GM18517 (cell line): ENCODE results near the gene CCL27.
A peak's percentile ranks its signal among the peaks of the same experiment; 100 is the strongest.

Experiments
- ATAC-seq: cut with Tn5 transposase; IDR thresholded peaks from one replicate; pipeline ENCODE4 v1.9.1; 2021; ENCODE audit warnings: mild to moderate bottlenecking, moderate library complexity; ENCODE audit not compliant: unreplicated experiment

Gene CCL27

DNA sequence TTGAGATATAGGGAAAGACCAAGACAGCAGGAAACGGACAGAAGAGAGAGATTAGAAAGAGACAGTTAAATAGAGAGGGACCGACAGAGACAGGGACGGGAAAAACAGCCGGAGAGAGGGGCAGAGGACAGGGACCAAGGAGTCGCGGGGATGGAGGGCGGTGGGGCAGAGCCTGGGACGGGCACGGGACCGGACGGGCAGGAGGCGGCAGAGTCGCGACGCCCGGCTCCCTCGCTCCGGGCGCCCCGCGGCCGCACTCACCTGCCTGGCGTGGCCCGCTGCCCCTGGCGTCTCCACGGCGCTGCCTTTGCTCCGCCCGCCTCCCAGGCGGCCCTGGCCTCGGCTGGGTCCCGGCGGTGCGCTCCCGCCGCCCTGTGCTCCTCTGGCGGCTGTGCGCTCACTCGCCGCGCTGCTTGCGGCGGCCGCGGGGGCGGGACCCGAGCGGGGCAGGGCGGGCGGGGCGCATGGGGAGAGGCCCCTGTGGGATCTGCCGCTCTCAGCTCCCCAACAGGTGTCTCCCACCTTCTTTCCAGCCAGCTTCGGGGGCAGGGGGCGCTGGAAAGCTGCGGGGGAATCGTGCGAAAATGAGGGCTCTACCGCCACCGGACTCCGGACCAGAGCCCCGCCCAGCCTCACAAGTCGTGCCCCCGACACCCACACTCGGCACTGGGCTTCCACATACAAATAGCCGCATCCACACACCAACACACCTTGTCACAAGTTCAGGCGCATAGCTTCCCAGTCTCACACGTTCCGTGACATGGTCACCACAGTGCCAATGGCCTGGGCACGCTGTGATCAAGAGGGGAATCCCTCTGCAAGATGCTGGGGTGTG lies 33.6 kb downstream of the CCL27 start, which contains the start of gene ARID3C:
TSS of gene ARID3C (minus strand) at position 411 of the 835 bp plus-strand sequence. CDS start 1,052 bp downstream, outside the sequence.
- ATAC-seq: no peak

DNA sequence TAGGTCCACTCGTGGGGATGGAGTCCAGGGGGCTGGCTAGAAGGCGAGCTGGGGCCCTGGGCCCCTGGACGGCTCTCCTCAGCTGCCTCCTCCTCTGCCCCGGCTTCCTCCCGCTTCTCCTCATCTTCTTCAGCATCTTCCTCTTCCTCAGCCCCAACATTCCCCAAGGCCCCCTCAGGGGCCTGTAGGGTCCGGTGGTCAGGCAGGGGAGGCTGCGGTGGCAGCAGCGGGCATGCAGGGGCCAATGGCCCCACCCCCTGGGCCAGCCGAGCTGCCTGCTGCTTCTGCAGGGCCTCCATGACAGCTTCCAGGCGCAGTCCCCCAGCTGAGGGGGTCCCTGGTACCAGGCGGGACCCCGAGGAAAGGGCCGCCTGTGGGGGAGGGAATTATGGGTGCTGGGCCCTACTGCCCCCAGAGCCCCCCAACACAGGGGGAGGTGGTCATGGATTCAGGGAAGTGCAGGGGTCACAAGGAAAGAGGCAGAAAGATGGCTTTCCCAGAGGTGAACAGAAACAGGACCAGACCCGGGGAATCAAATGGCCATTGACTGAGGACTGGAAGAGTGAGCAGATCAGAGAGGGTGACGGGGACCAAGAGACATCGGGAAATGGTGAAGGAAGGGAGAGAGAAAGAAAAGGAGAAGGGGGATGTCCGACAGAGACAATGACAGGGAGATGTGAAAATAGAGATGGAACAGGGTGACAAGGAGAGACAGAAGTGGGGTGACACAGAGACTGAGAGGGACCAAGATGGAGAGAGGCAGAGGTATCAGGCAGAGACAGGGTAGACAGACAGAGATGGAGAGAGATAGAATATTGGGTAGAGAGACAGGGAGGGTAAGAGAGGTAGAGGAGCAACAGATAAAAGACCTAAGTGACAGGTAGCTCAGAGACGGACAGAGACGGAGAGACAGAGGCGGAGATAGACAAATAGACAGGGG lies 34.5 kb downstream of the CCL27 start:
- no peak for ATAC-seq

DNA sequence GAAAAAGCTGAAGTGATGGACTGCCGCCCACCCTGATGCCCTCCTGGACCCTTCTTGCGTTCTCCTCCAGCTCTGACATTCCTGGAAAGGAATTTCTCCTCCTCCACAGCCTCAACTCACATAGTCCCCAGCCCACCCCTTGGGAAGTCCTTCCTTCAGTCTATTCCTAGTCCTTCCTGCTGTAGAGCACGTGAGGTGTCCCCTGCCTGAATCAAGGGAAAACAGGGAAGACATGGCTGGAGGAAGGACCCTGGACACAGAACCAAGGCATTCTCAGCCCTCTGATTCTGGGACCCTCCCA lies 37.3 kb downstream of the CCL27 start:
- ATAC-seq: no peak

DNA sequence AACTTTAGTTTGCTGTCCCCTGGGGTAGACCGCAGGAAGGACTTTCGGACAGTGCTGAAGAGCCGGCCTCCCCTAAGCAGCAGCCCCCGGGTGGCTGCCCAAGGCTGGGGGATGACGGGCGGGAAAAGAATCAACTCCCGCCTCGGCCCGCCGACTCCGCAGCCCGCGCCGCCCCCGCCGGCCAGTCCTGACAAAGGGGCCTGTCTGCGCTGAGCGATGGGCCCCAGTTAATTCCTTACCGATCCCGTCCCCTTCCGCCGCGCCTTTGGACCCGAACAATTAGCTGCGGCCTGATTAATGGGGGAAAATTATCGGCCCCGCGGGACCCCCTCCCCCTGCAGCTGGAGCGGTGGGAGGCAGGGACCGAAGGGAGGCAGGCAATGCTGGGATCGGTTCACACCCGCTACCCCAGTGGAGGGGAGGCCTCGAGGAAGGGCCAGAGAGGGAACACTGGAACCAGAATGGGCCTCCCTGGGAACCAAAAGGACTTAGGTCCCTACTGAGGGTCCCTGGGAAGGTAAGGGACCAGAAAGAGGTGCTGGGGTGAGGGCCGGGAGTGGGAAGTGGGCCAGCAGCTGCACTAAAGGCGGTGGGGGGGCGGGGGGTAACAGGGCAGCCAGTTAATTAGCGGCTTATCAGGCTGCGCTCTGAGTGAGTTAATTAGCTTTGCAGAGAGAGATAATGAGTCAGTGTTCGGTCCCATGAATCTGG lies 37.8 kb downstream of the CCL27 start:
- ATAC-seq: no peak

DNA sequence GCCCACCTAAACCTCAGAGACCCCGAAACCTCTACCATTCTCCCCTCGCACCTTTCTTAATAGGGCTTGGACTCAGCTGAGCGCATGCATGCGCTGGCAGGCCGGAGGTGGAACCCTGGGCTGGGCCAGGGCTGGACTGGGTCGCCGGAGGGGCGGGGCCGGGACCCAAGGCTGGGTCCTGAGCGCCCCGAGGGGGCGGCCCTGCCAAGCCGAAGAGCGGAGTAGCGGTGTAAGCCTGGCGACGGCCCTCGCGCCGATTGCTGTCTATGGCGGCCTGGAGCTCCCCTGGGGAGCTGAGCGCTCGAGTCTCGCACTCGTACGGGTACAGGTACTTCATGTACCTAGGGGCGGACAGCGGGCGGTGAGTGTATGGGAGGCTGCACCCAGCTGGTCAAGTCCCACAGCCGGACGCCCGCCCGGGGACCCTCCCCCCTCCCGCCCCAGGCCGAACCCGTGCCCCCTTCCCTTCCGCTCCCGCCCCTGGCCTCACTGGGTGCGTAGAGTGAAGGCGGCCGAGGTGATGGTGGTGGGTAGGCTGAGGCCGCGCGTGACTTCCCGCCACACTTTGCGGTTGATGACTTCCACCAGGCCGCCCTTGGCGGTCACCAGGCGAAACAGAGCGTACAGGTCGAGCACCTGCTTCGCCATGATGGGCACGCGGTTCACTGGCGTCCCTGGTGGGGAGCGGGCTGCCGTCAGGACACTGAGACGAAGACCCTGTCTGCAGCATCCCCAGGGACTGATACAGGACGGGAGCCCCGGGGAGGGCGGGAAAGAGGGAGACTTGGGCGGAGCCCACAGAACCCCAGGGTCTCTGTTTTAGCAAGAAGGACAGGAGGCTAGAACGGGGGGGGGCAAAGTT lies 38.9 kb downstream of the CCL27 start:
- ATAC-seq: no peak

DNA sequence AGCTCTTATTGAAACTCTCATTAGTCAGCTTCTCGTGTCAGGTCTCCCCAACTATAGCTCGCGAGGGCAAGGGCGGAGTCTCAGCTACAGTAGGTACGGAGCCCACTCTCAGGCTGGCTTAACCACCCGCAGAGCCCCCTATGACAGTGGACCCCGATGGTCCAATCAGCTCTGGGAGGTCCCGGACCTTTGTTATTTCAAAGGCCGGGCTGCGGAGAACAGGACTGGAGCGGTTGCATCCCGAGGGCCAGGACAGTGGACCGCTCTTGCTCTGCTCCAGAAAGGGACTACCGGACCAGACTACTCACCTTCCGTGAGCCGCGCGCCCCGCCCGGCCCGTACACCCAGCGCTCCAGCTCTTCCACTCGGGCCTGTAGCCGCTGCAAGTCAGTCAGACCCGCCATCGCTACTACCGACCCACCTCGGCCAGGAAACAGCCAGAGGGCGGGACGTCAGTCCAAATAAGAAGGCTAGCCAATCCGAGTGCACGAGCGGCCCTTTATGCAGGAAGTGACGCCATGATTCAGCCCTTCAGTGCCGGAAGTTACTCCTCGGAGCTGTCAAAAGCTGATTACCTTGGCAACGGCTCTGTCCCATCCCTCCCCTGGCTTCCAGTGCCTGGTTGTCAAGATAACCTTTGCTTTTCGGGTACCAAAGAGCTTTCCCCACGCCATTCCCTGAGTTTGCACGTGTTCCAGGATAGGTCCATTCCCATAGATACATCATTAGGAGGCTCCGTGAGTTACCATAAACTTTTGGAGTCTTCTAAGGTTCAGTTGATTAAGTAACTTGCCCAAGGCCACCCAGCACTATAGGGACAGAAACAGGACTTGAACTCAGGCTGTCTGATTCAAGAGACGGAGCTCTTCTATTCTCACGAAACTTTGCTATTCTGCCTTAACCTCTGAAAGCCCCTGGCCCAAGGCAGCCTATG lies 42.1 kb downstream of the CCL27 start, which contains the start of gene DCTN3:
TSS of gene DCTN3 (minus strand) at position 435 of the 934 bp plus-strand sequence. CDS start at position 404, 31 bp downstream.
- peak; percentile 99 for ATAC-seq

DNA sequence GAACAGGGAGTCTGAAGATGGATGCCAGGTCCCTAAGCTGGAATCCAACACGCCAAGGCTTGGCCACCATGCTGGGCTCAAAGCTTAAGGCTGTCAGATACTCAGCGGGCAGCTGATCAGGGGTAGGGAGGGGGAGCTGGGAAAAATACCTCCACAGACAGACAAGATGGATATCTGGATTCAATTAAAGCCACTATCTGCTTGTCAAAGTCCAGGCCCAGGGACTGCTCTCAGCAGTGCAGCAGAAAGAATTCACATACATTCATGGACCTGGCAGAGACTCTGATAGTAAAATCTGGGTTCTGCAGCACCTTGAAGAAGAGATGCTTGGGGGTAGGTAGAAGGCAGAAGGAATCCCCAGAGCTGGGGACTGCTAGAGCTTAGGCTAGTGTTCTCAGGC lies 47.3 kb downstream of the CCL27 start:
- ATAC-seq: no peak

DNA sequence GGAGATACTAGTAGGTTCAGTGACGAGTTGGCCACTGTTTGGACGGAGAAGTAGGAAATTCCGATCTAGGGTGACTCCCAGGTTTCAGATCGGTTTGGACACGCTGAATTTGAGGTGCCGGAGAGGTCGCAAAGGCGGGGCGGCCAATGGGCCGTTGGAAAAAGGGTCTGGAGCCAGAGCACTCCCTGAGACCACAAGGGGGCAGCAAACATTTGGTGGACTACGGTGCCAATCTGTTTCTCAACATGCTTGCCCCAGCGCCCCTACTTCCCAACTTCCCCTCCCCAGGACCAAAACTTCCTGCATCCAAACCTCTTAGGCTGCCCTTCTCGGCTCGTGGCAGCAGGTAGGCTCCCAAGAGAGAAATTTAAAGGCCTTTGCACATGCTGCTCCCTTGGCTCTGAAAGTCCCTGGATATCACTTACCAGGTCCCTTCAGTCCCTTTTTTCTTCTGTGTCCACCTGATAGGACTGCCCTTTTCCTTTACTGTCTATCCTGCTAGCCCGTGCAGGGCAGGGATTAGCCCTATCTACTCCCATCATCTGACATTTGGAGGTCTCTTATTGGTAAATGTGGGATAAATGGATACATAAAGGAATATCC lies 49.6 kb downstream of the CCL27 start:
- ATAC-seq: no peak
